K562 (cell line): ENCODE results near the gene PRDM11. TPM values are rescaled to one million over a fixed set of nuclear protein-coding genes. Genes with fewer than 3 reads are reported as not detected.

Experiments
- CC2D1A ChIP-seq: fragments of 450-650 bp; IDR thresholded peaks from 2 replicates; pipeline ENCODE4 v1.6.1; 2017; ENCODE audit warnings: mild to moderate bottlenecking
- CLOCK ChIP-seq: fragments of 250-450 bp; sonication (Bioruptor Pico); IDR thresholded peaks from 2 replicates; pipeline ENCODE4 v1.4.0; 2020; ENCODE audit warnings: mild to moderate bottlenecking, moderate library complexity, borderline replicate concordance
- CREB3L1 ChIP-seq: fragments of 450-650 bp; IDR thresholded peaks from 2 replicates; pipeline ENCODE4 v1.6.1; 2014; ENCODE audit warnings: low read depth, mild to moderate bottlenecking, moderate library complexity, borderline replicate concordance
- CTBP1 ChIP-seq: fragments of 450-650 bp; IDR thresholded peaks from 2 replicates; pipeline ENCODE4 v1.6.1; 2016; ENCODE audit warnings: borderline replicate concordance
- E2F6 ChIP-seq, 2 experiments: IDR thresholded peaks; 2 replicates each; pipeline ENCODE4 v1.6.1; 2011; ENCODE audit warnings: borderline replicate concordance in 1 of 2, control low read depth in 1 of 2, low read depth in 1 of 2, low read length in 1 of 2, mild to moderate bottlenecking in 1 of 2, mixed read lengths in 1 of 2, moderate library complexity in 1 of 2; ENCODE audit not compliant: insufficient read depth in 1 of 2, insufficient read length in 1 of 2, poor library complexity in 1 of 2, severe bottlenecking in 1 of 2; ENCODE audit errors: extremely low read depth in 1 of 2
- EGR1 ChIP-seq: fragments of 450-650 bp; conservative IDR thresholded peaks from 2 replicates; pipeline ENCODE4 v1.6.1; 2017; ENCODE audit warnings: mild to moderate bottlenecking
- ETS1 ChIP-seq: conservative IDR thresholded peaks from 2 replicates; pipeline ENCODE4 v1.6.1; 2011; ENCODE audit warnings: low read depth, mild to moderate bottlenecking, low read length; ENCODE audit not compliant: control insufficient read depth
- FOSL1 ChIP-seq: fragments of 200-800 bp; sonication (Bioruptor generic); conservative IDR thresholded peaks from 2 replicates; pipeline ENCODE4 v1.6.1; 2016; ENCODE audit warnings: missing genetic modification characterization, missing compliant biosample characterization
- HDAC2 ChIP-seq: fragments of 450-650 bp; IDR thresholded peaks from 2 replicates; pipeline ENCODE4 v1.6.1; 2016; ENCODE audit warnings: mild to moderate bottlenecking
- JUN ChIP-seq, 2 experiments: sonication (generic) in 1 of 2; formaldehyde crosslinking in 1 of 2; IDR thresholded peaks; 2 replicates each; pipeline versions ENCODE4 v1.6.1 to v1.8.0; 2012 to 2022; ENCODE audit warnings: borderline replicate concordance in 2 of 2, mild to moderate bottlenecking in 2 of 2, improper control_type of control experiment in 1 of 2, low read depth in 1 of 2, low read length in 1 of 2, missing genetic modification reagents in 1 of 2
- MYBL2 ChIP-seq, 2 experiments: fragments of 450-650 bp in 1 of 2; sonication (generic) in 1 of 2; formaldehyde crosslinking in 1 of 2; IDR thresholded peaks; 2 replicates each; pipeline versions ENCODE4 v1.6.1 to v1.8.1; 2017 to 2022; ENCODE audit warnings: borderline replicate concordance in 1 of 2, inconsistent platforms in 1 of 2, low read depth in 1 of 2, mild to moderate bottlenecking in 1 of 2, missing genetic modification reagents in 1 of 2, moderate library complexity in 1 of 2
- PATZ1 ChIP-seq: fragments of 250-450 bp; sonication (Bioruptor Pico); IDR thresholded peaks from 2 replicates; pipeline ENCODE4 v1.5.0; 2020; ENCODE audit warnings: mild to moderate bottlenecking, borderline replicate concordance
- SMARCA4 ChIP-seq: fragments of 450-650 bp; IDR thresholded peaks from 2 replicates; pipeline ENCODE4 v1.6.1; 2016
- STAG1 ChIP-seq: sonication (generic); formaldehyde crosslinking; IDR thresholded peaks from 2 replicates; pipeline ENCODE4 v1.5.0; 2020; ENCODE audit warnings: missing genetic modification reagents, borderline replicate concordance
- THRAP3 ChIP-seq: fragments of 450-650 bp; IDR thresholded peaks from 2 replicates; pipeline ENCODE4 v1.6.1; 2016; ENCODE audit warnings: mild to moderate bottlenecking, inconsistent platforms, borderline replicate concordance
- ZNF347 ChIP-seq: fragments of 450-650 bp; formaldehyde crosslinking; IDR thresholded peaks from 2 replicates; pipeline ENCODE4 v1.4.0; 2020; ENCODE audit warnings: low read depth, mild to moderate bottlenecking, moderate library complexity
- ZNF436 ChIP-seq: fragments of 250-450, 450-650 bp; sonication (Bioruptor Pico); formaldehyde crosslinking; IDR thresholded peaks from 2 replicates; pipeline ENCODE4 v1.7.0; 2020; ENCODE audit warnings: mild to moderate bottlenecking
- ZNF668 ChIP-seq: fragments of 250-450 bp; sonication (Bioruptor Pico); IDR thresholded peaks from 2 replicates; pipeline ENCODE4 v1.8.0; 2022; ENCODE audit warnings: mild to moderate bottlenecking, inconsistent platforms
- polyA plus RNA-seq, 8 experiments: library from polyadenylated mRNA; depleted of rRNA in 4 of 8; stranded (reverse) in 5 of 8; unstranded in 3 of 8; fragments of >200 nt; fragmentation: Nextera tagmentation in 2 of 8; fragmentation: Illumina TruSeq in 1 of 8; extraction: Ambion mirVana in 2 of 8; extraction: Trizol in 1 of 8; gene quantifications; 2 replicates each; pipeline versions ENCODE4 v1.2.1 to v1.2.3, GENCODE V29; 2011 to 2014; ENCODE audit warnings: inconsistent platforms in 1 of 8, missing spikeins in 1 of 8
- total RNA-seq, 7 experiments: library from RNA; depleted of rRNA in 6 of 7; stranded (reverse); fragments of >200 nt in 6 of 7; fragmentation: Illumina TruSeq in 2 of 7; extraction: Trizol in 2 of 7; gene quantifications; 2 replicates each; pipeline versions ENCODE4 v1.2.1 to v1.2.3, GENCODE V29; 2011 to 2021; ENCODE audit warnings: low replicate concordance in 1 of 7

Gene PRDM11
- total and polyA plus RNA-seq, 9 of the 15 experiments (the other 6 are each of a cell fraction or from before 2014, with no cell fraction given) = 0.01 to 1.1 (median 0.29) TPM

- no peak for TF ChIP-seq E2F6 (IDR thresholded peaks at IDR 0.05; ENCODE audit: borderline replicate concordance in 1 of 2, extremely low read depth in 1 of 2, insufficient read depth in 1 of 2, insufficient read length in 1 of 2, low read depth in 1 of 2, low read length in 1 of 2, poor library complexity in 1 of 2, severe bottlenecking in 1 of 2)
- TF ChIP-seq ETS1 = no peak
- TF ChIP-seq CLOCK (CRISPR knock-in tag) = no peak
- no peak for TF ChIP-seq ZNF668 (CRISPR knock-in tag)
- no peak for TF ChIP-seq PATZ1
- TF ChIP-seq FOSL1 (tag) = peak; percentile 98
- peak; percentile 100 for TF ChIP-seq CTBP1
- TF ChIP-seq CREB3L1 = no peak
- TF ChIP-seq EGR1 = peak; percentile 83
- TF ChIP-seq CC2D1A = peak; percentile 86
- TF ChIP-seq JUN (IDR thresholded peaks at IDR 0.05; ENCODE audit: borderline replicate concordance, low read depth, low read length) = peak; percentile 67; the same call in 1 of the 2 replicates
- TF ChIP-seq JUN (CRISPR knock-in tag; IDR thresholded peaks at IDR 0.05; ENCODE audit: borderline replicate concordance) = no peak
- TF ChIP-seq THRAP3 = no peak
- no peak for TF ChIP-seq MYBL2 (IDR thresholded peaks at IDR 0.05; ENCODE audit: low read depth)
- no peak for TF ChIP-seq MYBL2 (CRISPR knock-in tag; IDR thresholded peaks at IDR 0.05; ENCODE audit: borderline replicate concordance)
- TF ChIP-seq SMARCA4 = peak; percentile 99
- no peak for TF ChIP-seq ZNF347 (CRISPR knock-in tag)
- TF ChIP-seq STAG1 (CRISPR knock-in tag) = no peak
- TF ChIP-seq HDAC2 = peak; percentile 98
- no peak for TF ChIP-seq ZNF436 (CRISPR knock-in tag)
Measured at GRCh38 chr11:45185228-45185729, 38.8 kb downstream of the PRDM11 start (continued).
